ENCODE data around the gene SHPK. TPM values are rescaled to one million over a fixed set of nuclear protein-coding genes. Genes with fewer than 3 reads are reported as not detected.

SHPK gene
- total RNA-seq, 1 experiment from 2014 or later, result 8.4 TPM

DNA sequence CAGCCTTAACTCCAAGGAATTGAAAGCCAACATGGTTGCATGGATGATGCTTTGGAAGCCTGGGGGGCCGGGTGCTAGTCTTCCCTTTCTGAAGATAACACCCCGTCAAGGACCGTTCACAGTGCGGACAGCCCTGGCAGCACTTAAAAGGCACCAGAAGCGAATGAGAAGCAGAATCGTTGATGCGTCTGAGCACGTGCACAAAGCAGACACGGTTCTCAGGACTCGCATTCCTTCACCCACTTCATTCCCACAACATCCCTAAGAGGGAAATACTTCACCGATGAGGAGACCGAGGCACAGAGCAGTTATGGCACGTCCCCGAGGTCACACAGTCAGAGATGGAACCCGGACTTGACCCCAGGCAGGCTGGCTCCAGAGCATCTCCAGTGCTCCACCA lies 41.1 kb downstream of the SHPK start:
- Histone ChIP-seq H3K27me3 (ENCODE audit: control insufficient read depth, insufficient read depth, low read length) (no peaks in the 10 kb centered on the region), H3K4me1 (ENCODE audit: control insufficient read depth, insufficient read depth, low read length) (no peaks in the 10 kb centered on the region), H3K36me3 (ENCODE audit: control insufficient read depth, insufficient read depth, low read length) (no peaks in the 10 kb centered on the region), H3K9me3 (ENCODE audit: control insufficient read depth, insufficient read depth, low read depth, low read length) (no peaks in the 10 kb centered on the region), H3K27ac (ENCODE audit: low read length) (no peak overlapping the region), H3K4me3 (ENCODE audit: low read depth in 2 of 2, low read length in 2 of 2) (no peak overlapping the region)
- BruUV-seq (replicated peaks), result no TSS peak
- intact Hi-C loops (cut with micrococcal nuclease; ENCODE audit: unreplicated experiment) (no loop called here), in situ Hi-C loops (cut with HindIII; ENCODE audit: low pct_unique_long_range_greater_than_20kb, low sequenced_read_pairs) (no loop called here)
- DNase-seq (ENCODE audit: low read depth, low spot score), result no peak
- POLR2A ChIA-PET, result no interaction called here
- TF ChIP-seq SIN3A (IDR thresholded peaks at IDR 0.05; ENCODE audit: borderline replicate concordance, insufficient read depth, low read depth, low read length), result no peak
- no peak for TF ChIP-seq TCF7L2 (IDR thresholded peaks at IDR 0.05; ENCODE audit: low read depth, low read length)
- ATAC-seq, result no peak
- CTCF ChIA-PET, result no interaction called here

DNA sequence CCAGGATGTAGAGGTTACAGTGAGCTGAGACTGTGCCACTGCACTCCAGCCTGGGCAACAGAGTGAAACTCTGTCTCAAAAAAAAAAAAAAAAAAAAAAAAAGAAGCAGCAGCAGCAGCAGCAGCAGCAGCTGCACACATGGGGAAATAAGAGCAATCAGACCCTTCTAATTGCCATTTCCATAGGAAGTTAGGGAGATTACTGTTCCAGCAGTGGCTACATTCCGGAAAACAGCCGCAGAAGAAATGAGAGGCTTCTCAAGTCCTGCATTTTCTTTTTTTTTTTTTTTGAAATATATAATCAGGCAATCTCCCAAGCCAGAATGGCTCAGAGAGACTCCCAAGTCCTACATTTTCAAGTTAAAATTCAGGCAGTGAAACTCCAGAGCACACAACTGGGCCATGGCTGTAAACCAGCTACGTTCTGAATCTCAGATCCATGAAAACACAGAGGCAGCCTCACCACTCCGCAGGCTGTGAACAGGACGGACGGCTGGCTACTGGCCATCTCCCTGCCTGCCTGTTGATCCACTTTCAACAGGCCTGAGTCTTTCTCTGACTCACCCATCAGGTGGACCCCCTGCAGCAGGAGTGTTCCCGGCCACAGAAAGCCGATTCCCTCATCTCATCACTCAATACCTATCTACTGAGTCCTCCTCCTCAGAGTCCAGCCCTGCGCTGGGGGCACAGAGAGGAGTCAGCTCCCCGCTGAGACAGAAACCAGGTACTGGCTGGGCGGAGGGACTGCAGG lies 41.8 kb downstream of the SHPK start:
- Histone ChIP-seq H3K27me3 (ENCODE audit: control insufficient read depth, insufficient read depth, low read length) (no peaks in the 10 kb centered on the region), H3K9me3 (ENCODE audit: control insufficient read depth, insufficient read depth, low read depth, low read length) (no peaks in the 10 kb centered on the region), H3K36me3 (ENCODE audit: control insufficient read depth, insufficient read depth, low read length) (no peaks in the 10 kb centered on the region), H3K4me1 (ENCODE audit: control insufficient read depth, insufficient read depth, low read length) (no peaks in the 10 kb centered on the region), H3K27ac (ENCODE audit: low read length) (no peak overlapping the region), H3K4me3 (ENCODE audit: low read depth in 2 of 2, low read length in 2 of 2) (no peak overlapping the region)
- no peak for DNase-seq (ENCODE audit: low read depth, low spot score)
- CTCF ChIA-PET, result no interaction called here
- intact Hi-C loops (cut with micrococcal nuclease; ENCODE audit: unreplicated experiment), result no loop called here
- no peak for ATAC-seq
- POLR2A ChIA-PET, result no interaction called here
- in situ Hi-C loops (cut with HindIII; ENCODE audit: low pct_unique_long_range_greater_than_20kb, low sequenced_read_pairs), result no loop called here
- TF ChIP-seq, protein P1, sequence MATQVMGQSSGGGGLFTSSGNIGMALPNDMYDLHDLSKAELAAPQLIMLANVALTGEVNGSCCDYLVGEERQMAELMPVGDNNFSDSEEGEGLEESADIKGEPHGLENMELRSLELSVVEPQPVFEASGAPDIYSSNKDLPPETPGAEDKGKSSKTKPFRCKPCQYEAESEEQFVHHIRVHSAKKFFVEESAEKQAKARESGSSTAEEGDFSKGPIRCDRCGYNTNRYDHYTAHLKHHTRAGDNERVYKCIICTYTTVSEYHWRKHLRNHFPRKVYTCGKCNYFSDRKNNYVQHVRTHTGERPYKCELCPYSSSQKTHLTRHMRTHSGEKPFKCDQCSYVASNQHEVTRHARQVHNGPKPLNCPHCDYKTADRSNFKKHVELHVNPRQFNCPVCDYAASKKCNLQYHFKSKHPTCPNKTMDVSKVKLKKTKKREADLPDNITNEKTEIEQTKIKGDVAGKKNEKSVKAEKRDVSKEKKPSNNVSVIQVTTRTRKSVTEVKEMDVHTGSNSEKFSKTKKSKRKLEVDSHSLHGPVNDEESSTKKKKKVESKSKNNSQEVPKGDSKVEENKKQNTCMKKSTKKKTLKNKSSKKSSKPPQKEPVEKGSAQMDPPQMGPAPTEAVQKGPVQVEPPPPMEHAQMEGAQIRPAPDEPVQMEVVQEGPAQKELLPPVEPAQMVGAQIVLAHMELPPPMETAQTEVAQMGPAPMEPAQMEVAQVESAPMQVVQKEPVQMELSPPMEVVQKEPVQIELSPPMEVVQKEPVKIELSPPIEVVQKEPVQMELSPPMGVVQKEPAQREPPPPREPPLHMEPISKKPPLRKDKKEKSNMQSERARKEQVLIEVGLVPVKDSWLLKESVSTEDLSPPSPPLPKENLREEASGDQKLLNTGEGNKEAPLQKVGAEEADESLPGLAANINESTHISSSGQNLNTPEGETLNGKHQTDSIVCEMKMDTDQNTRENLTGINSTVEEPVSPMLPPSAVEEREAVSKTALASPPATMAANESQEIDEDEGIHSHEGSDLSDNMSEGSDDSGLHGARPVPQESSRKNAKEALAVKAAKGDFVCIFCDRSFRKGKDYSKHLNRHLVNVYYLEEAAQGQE (IDR thresholded peaks at IDR 0.05; ENCODE audit: insufficient read depth in 1 of 2, low read depth in 2 of 2, low read length in 1 of 2), result no peak
- no peak for TF ChIP-seq SIN3A (IDR thresholded peaks at IDR 0.05; ENCODE audit: borderline replicate concordance, insufficient read depth, low read depth, low read length)
- TF ChIP-seq TCF7L2 (IDR thresholded peaks at IDR 0.05; ENCODE audit: low read depth, low read length), result no peak
- TF ChIP-seq, protein P2, sequence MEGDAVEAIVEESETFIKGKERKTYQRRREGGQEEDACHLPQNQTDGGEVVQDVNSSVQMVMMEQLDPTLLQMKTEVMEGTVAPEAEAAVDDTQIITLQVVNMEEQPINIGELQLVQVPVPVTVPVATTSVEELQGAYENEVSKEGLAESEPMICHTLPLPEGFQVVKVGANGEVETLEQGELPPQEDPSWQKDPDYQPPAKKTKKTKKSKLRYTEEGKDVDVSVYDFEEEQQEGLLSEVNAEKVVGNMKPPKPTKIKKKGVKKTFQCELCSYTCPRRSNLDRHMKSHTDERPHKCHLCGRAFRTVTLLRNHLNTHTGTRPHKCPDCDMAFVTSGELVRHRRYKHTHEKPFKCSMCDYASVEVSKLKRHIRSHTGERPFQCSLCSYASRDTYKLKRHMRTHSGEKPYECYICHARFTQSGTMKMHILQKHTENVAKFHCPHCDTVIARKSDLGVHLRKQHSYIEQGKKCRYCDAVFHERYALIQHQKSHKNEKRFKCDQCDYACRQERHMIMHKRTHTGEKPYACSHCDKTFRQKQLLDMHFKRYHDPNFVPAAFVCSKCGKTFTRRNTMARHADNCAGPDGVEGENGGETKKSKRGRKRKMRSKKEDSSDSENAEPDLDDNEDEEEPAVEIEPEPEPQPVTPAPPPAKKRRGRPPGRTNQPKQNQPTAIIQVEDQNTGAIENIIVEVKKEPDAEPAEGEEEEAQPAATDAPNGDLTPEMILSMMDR (IDR thresholded peaks at IDR 0.05), result no peak
- no peak for TF ChIP-seq POLR2AphosphoS5 (IDR thresholded peaks at IDR 0.05; ENCODE audit: low read depth, low read length)
- no TSS peak for BruUV-seq (replicated peaks)

DNA sequence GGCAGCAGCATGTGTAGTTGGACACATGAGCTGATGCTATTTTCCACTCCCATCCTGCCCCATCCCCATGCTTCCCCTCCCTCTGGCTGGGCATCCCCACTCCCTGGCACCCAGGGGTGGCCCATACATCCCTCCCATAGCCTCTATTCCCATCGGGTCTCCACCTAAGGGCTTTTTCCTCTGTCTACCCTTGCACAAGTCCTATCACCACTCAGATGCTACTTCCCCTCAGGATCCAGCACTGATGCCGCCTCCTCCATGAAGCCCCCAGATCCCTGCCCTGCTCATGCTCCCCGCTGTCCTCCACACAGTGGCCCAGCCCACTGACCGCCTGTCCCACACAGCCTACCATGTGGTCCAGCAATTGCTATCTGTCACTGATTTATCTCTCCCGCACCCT lies 42.7 kb downstream of the SHPK start:
- intact Hi-C loops (cut with micrococcal nuclease; ENCODE audit: unreplicated experiment), result no loop called here
- Histone ChIP-seq H3K4me1 (ENCODE audit: control insufficient read depth, insufficient read depth, low read length) (no peaks in the 10 kb centered on the region), H3K4me3 (ENCODE audit: low read depth in 2 of 2, low read length in 2 of 2) (no peak overlapping the region), H3K27ac (ENCODE audit: low read length) (no peak overlapping the region), H3K27me3 (ENCODE audit: control insufficient read depth, insufficient read depth, low read length) (no peaks in the 10 kb centered on the region), H3K36me3 (ENCODE audit: control insufficient read depth, insufficient read depth, low read length) (no peaks in the 10 kb centered on the region), H3K9me3 (ENCODE audit: control insufficient read depth, insufficient read depth, low read depth, low read length) (no peaks in the 10 kb centered on the region)
- ChIA-PET CTCF (no interaction called here), POLR2A (no interaction called here)
- in situ Hi-C loops (cut with HindIII; ENCODE audit: low pct_unique_long_range_greater_than_20kb, low sequenced_read_pairs), result no loop called here
- BruUV-seq (replicated peaks), result no TSS peak
- ATAC-seq, result no peak
- TF ChIP-seq, protein P2 (IDR thresholded peaks at IDR 0.05), result no peak
- TF ChIP-seq SIN3A (IDR thresholded peaks at IDR 0.05; ENCODE audit: borderline replicate concordance, insufficient read depth, low read depth, low read length) (no peak), TCF7L2 (IDR thresholded peaks at IDR 0.05; ENCODE audit: low read depth, low read length) (no peak), POLR2AphosphoS5 (IDR thresholded peaks at IDR 0.05; ENCODE audit: low read depth, low read length) (no peak)
- TF ChIP-seq, protein P1 (IDR thresholded peaks at IDR 0.05; ENCODE audit: insufficient read depth in 1 of 2, low read depth in 2 of 2, low read length in 1 of 2), result no peak
- DNase-seq (ENCODE audit: low read depth, low spot score), result no peak

All from Panc1 (cell line).